Right lung (tissue), 5 donors: Measurements from ENCODE around the gene ANXA10. TPM values are rescaled to one million over a fixed set of nuclear protein-coding genes. Genes with fewer than 3 reads are reported as not detected.
"Not testable (repeated sequence)": the region's sequence is repeated elsewhere in the genome, so short reads cannot be mapped to it uniquely, and the experiment has no call there.

Experiments used
- DNase-seq, 2 donors: peaks; one replicate each; pipeline ENCODE4 v3.0.0-alpha.2; 2013
- polyA plus RNA-seq, 5 donors: library from polyadenylated mRNA; unstranded; fragments of 120-200 nt; gene quantifications; one replicate each; pipeline versions ENCODE4 v1.2.1 to v1.2.3, GENCODE V29; 2013; ENCODE audit warnings: inconsistent platforms in 1 of 5, low replicate concordance in 1 of 5; ENCODE audit not compliant: insufficient read length in 5 of 5, insufficient read depth in 1 of 5

The ANXA10 gene
- polyA plus RNA-seq, 5 donors = 0.08 to 0.39 (median 0.22) TPM; not detected in 1

GRCh38 chr4:168154546-168155277, 62.4 kb downstream of the ANXA10 start:
- DNase-seq = no peak

- DNase-seq = no peak
Measured at GRCh38 chr4:168162604-168163003, 70.3 kb downstream of the ANXA10 start.

- DNase-seq = no peak
Measured at GRCh38 chr4:168163106-168163505, 70.8 kb downstream of the ANXA10 start.

GRCh38 chr4:168164045-168164444, 71.7 kb downstream of the ANXA10 start:
- DNase-seq = no peak

- no peak for DNase-seq
Measured at GRCh38 chr4:168164915-168165548, 72.7 kb downstream of the ANXA10 start.

GRCh38 chr4:168167714-168168284, 75.5 kb downstream of the ANXA10 start:
- DNase-seq = no peak

- no peak for DNase-seq
Measured at GRCh38 chr4:168174308-168174707, 82.0 kb downstream of the ANXA10 start.

- DNase-seq = no peak
Measured at GRCh38 chr4:168177546-168178149, 85.3 kb downstream of the ANXA10 start.

GRCh38 chr4:168183717-168184571, 91.6 kb downstream of the ANXA10 start:
- peak in 1 of 2 donors; percentile 5 for DNase-seq

GRCh38 chr4:168188754-168189153, 96.4 kb downstream of the ANXA10 start:
- DNase-seq = no peak

GRCh38 chr4:168197926-168198325, 105.6 kb downstream of the ANXA10 start:
- no peak for DNase-seq

- no peak for DNase-seq
Measured at GRCh38 chr4:168199260-168199957, 107.1 kb downstream of the ANXA10 start.

GRCh38 chr4:168200685-168201084, 108.3 kb downstream of the ANXA10 start:
- no peak for DNase-seq

GRCh38 chr4:168203233-168203911, 111.0 kb downstream of the ANXA10 start:
- no peak for DNase-seq

GRCh38 chr4:168208957-168209614, 116.7 kb downstream of the ANXA10 start:
- DNase-seq = no peak

- no peak for DNase-seq
Measured at GRCh38 chr4:168212656-168213055, 120.3 kb downstream of the ANXA10 start.

GRCh38 chr4:168213511-168213910, 121.2 kb downstream of the ANXA10 start:
- DNase-seq = not testable (repeated sequence)

- no peak for DNase-seq
Measured at GRCh38 chr4:168218645-168219044, 126.3 kb downstream of the ANXA10 start.

GRCh38 chr4:168220893-168221292, 128.6 kb downstream of the ANXA10 start:
- DNase-seq = no peak

- DNase-seq = peak; percentile 7 to 12
Measured at GRCh38 chr4:168221301-168221700, 129.0 kb downstream of the ANXA10 start.
